Gastrocnemius medialis (tissue), 4 donors: ENCODE measurements around the gene RASAL2. TPM values are rescaled to one million over a fixed set of nuclear protein-coding genes. Genes with fewer than 3 reads are reported as not detected.

Experiments used
- ATAC-seq, 2 donors: fragments of 150-250 bp; one replicate each; pipeline ENCODE4 v1.9.1; 2016
- DNase-seq, 2 donors: peaks; one replicate each; pipeline ENCODE4 v3.0.0-alpha.2; 2019
- H3K27ac ChIP-seq, 4 donors: fragments of 200-600 bp; sonication (generic); 1 replicate in 1 of 4; 2 replicates in 3 of 4; pipeline ENCODE4 v1.5.1; 2016 to 2018; ENCODE audit warnings: mild to moderate bottlenecking in 2 of 4, moderate library complexity in 1 of 4
- H3K27me3 ChIP-seq, 3 donors: fragments of 200-600 bp; sonication (generic) in 2 of 3; 1 replicate in 1 of 3; 2 replicates in 2 of 3; pipeline versions ENCODE4 v1.5.1 to v1.6.0; 2016 to 2019; ENCODE audit warnings: mild to moderate bottlenecking in 1 of 3, moderate library complexity in 1 of 3
- H3K36me3 ChIP-seq, 2 donors: fragments of 200-600 bp; sonication (generic) in 1 of 2; one replicate each; pipeline ENCODE4 v1.5.1; 2017 to 2018
- H3K4me1 ChIP-seq, 2 donors: fragments of 200-600 bp; sonication (generic) in 1 of 2; one replicate each; pipeline ENCODE4 v1.5.1; 2016 to 2017; ENCODE audit warnings: mild to moderate bottlenecking in 2 of 2
- H3K4me3 ChIP-seq, 4 donors: fragments of 200-600 bp; sonication (generic) in 3 of 4; 1 replicate in 1 of 4; 2 replicates in 3 of 4; pipeline ENCODE4 v1.5.1; 2016 to 2019; ENCODE audit warnings: mild to moderate bottlenecking in 2 of 4
- H3K9me3 ChIP-seq, 3 donors: fragments of 200-600 bp; sonication (generic) in 2 of 3; 1 replicate in 1 of 3; 2 replicates in 2 of 3; pipeline ENCODE4 v1.5.1; 2016 to 2019
- CTCF ChIP-seq, 5 experiments: fragments of 450-650 bp in 3 of 5; fragments of 200-600 bp in 2 of 5; sonication (generic) in 2 of 5; IDR thresholded peaks in 4 of 5; conservative IDR thresholded peaks in 1 of 5; 1 replicate in 4 of 5; 2 replicates in 1 of 5; pipeline ENCODE4 v1.5.1; 2016 to 2019; ENCODE audit warnings: antibody characterized with exemption in 5 of 5, mild to moderate bottlenecking in 3 of 5, moderate library complexity in 3 of 5
- POLR2A ChIP-seq, 2 donors: fragments of 450-650 bp; IDR thresholded peaks; one replicate each; pipeline ENCODE4 v1.6.1; 2017; ENCODE audit warnings: antibody characterized with exemption in 2 of 2, mild to moderate bottlenecking in 2 of 2, moderate library complexity in 2 of 2
- in situ Hi-C, 4 donors: fragments of 200-750 bp; cut with MboI; loops; one replicate each; pipeline versions ENCODE4 v1.15.0 to v1.8.0; 2017; ENCODE audit warnings: low sequenced_read_pairs in 4 of 4
- intact Hi-C: fragments of 100-400 bp; cut with DNase I; formaldehyde crosslinking; loops from one replicate; pipeline ENCODE4 v1.15.1; 2023; ENCODE audit warnings: low total_unique reads
- total RNA-seq, 4 donors: library from RNA; depleted of rRNA; stranded (reverse); fragments of >200 nt; gene quantifications; one replicate each; pipeline versions ENCODE4 v1.1.0 to v1.2.3, GENCODE V29; 2016

Gene RASAL2
- total RNA-seq, 4 donors from 2014 or later: 7.6 to 13.4 (median 8.8) TPM

DNA sequence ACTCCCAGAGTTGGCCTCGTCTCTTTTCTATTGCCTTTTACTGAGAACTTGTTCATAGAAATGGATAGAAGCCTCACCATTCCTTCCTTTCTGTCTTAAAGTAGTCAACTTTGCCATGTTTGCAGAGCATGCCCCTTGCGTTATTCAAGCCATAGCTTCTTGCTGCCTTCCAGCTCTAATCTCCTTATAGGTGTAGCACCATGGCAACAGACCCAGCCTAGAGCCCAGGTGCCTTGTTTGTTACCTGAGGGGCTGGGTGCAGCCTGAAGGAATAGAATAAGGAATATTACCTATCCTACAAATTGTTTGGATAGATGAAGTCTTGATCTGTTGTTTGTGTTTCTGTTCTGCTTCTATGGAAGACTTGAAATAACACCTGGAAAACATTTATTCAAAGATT is 343.0 kb downstream of the RASAL2 start:
- in situ Hi-C loops: no loop called here
- ATAC-seq: no peak
- Histone ChIP-seq H3K36me3 (peaks cover 0 to 4% of the 10 kb centered on the region in 2 donors), H3K4me3 (no peak overlapping the region), H3K9me3 (no peaks in the 10 kb centered on the region), H3K27ac (no peak overlapping the region), H3K27me3 (no peaks in the 10 kb centered on the region), H3K4me1 (peaks cover 0 to 5% of the 10 kb centered on the region in 2 donors)
- DNase-seq: no peak
- intact Hi-C loops: no loop called here
- TF ChIP-seq CTCF (IDR thresholded peaks at IDR 0.05 in 4 of 5, conservative IDR thresholded peaks at IDR 0.05 in 1 of 5): no peak
- no peak for TF ChIP-seq POLR2A (IDR thresholded peaks at IDR 0.05)

GRCh38 chr1:178438432-178438831 is 344.5 kb downstream of the RASAL2 start:
- no peak for ATAC-seq
- Histone ChIP-seq H3K27me3 (no peaks in the 10 kb centered on the region), H3K9me3 (no peaks in the 10 kb centered on the region), H3K4me3 (no peak overlapping the region), H3K4me1 (peaks cover 0 to 5% of the 10 kb centered on the region in 2 donors), H3K27ac (no peak overlapping the region), H3K36me3 (peaks cover 0 to 20% of the 10 kb centered on the region in 2 donors)
- in situ Hi-C loops (no loop called here), intact Hi-C loops (no loop called here)
- no peak for TF ChIP-seq POLR2A (IDR thresholded peaks at IDR 0.05)
- no peak for TF ChIP-seq CTCF (IDR thresholded peaks at IDR 0.05 in 4 of 5, conservative IDR thresholded peaks at IDR 0.05 in 1 of 5)
- DNase-seq: no peak

DNA sequence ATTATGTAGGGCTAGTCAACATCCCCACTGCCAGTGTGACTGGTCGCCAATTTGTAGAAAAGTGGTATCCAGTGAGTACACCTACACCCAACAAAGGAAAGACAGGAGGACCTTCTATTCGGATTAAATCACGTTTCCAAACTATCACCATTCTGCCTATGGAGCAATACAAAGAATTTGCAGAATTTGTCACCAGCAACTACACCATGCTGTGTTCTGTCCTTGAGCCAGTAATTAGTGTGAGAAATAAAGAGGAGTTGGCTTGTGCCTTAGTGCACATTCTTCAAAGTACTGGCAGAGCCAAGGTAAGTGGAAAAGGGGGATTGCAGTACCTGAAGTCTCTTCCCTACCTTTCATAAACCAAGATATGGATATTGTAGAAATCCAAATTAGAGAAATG is 349.0 kb downstream of the RASAL2 start:
- Histone ChIP-seq H3K4me3 (no peak overlapping the region), H3K27me3 (no peaks in the 10 kb centered on the region), H3K27ac (no peak overlapping the region), H3K36me3 (peaks cover 0 to 21% of the 10 kb centered on the region in 2 donors), H3K9me3 (no peaks in the 10 kb centered on the region), H3K4me1 (no peaks in the 10 kb centered on the region)
- in situ Hi-C loops: no loop called here
- intact Hi-C loops: no loop called here
- no peak for TF ChIP-seq CTCF (IDR thresholded peaks at IDR 0.05 in 4 of 5, conservative IDR thresholded peaks at IDR 0.05 in 1 of 5)
- TF ChIP-seq POLR2A (IDR thresholded peaks at IDR 0.05): no peak
- DNase-seq: no peak
- no peak for ATAC-seq

GRCh38 chr1:178450871-178451270 is 357.0 kb downstream of the RASAL2 start:
- TF ChIP-seq POLR2A (IDR thresholded peaks at IDR 0.05) (no peak), CTCF (IDR thresholded peaks at IDR 0.05 in 4 of 5, conservative IDR thresholded peaks at IDR 0.05 in 1 of 5) (no peak)
- Histone ChIP-seq H3K27me3 (no peaks in the 10 kb centered on the region), H3K36me3 (peaks cover 0 to 14% of the 10 kb centered on the region in 2 donors), H3K4me3 (no peak overlapping the region), H3K4me1 (no peaks in the 10 kb centered on the region), H3K27ac (no peak overlapping the region), H3K9me3 (no peaks in the 10 kb centered on the region)
- intact Hi-C loops: no loop called here
- ATAC-seq: no peak
- in situ Hi-C loops: no loop called here
- no peak for DNase-seq

GRCh38 chr1:178451529-178451928 is 357.6 kb downstream of the RASAL2 start:
- intact Hi-C loops: no loop called here
- Histone ChIP-seq H3K27me3 (no peaks in the 10 kb centered on the region), H3K9me3 (no peaks in the 10 kb centered on the region), H3K36me3 (peaks cover 0 to 18% of the 10 kb centered on the region in 2 donors), H3K4me3 (no peak overlapping the region), H3K4me1 (no peaks in the 10 kb centered on the region), H3K27ac (no peak overlapping the region)
- in situ Hi-C loops: no loop called here
- DNase-seq (no peak), ATAC-seq (no peak)
- TF ChIP-seq POLR2A (IDR thresholded peaks at IDR 0.05) (no peak), CTCF (IDR thresholded peaks at IDR 0.05 in 4 of 5, conservative IDR thresholded peaks at IDR 0.05 in 1 of 5) (no peak)
